Psoas muscle (tissue), 8 donors: ENCODE data around the gene SAMMSON. TPM values are rescaled to one million over a fixed set of nuclear protein-coding genes. Genes with fewer than 3 reads are reported as not detected.

Experiments
- ATAC-seq, 4 donors: fragments of 200-7000 bp; cut with Tn5 transposase; one replicate each; pipeline ENCODE4 v1.9.1; 2020; ENCODE audit warnings: moderate library complexity in 3 of 4, mild to moderate bottlenecking in 2 of 4
- DNase-seq, 2 donors: peaks; one replicate each; pipeline ENCODE4 v3.0.0-alpha.2; 2020
- H3K27ac ChIP-seq: fragments of 200-600 bp; one replicate; pipeline ENCODE4 v1.8.0; 2022
- H3K27me3 ChIP-seq, 3 donors: fragments of 200-600 bp in 1 of 3; one replicate each; pipeline versions ENCODE4 v1.6.1 to v1.8.0; 2013 to 2022; ENCODE audit warnings: low read length in 2 of 3, mild to moderate bottlenecking in 2 of 3, moderate library complexity in 1 of 3; ENCODE audit not compliant: insufficient read depth in 3 of 3
- H3K36me3 ChIP-seq, 2 donors: fragments of 200-600 bp in 1 of 2; one replicate each; pipeline versions ENCODE4 v1.6.1 to v1.8.0; 2013 to 2022; ENCODE audit warnings: low read depth in 1 of 2, mild to moderate bottlenecking in 1 of 2, moderate library complexity in 1 of 2; ENCODE audit not compliant: insufficient read depth in 1 of 2
- H3K4me1 ChIP-seq: fragments of 200-600 bp; one replicate; pipeline ENCODE4 v1.8.0; 2022
- H3K4me3 ChIP-seq: fragments of 200-600 bp; one replicate; pipeline ENCODE4 v1.8.0; 2022; ENCODE audit warnings: mild to moderate bottlenecking
- H3K9me3 ChIP-seq: fragments of 200-600 bp; one replicate; pipeline ENCODE4 v1.8.0; 2022
- CTCF ChIP-seq: fragments of 200-600 bp; IDR thresholded peaks from one replicate; pipeline ENCODE4 v1.8.0; 2022; ENCODE audit warnings: antibody characterized with exemption
- WGBS, 3 donors: extraction: QIAGEN DNeasy Blood & Tissue Kit; methylation state at CpG; one replicate each; pipeline versions ENCODE4 v1.1.6 to v1.1.7; 2013; 5-methylcytosine and 5-hydroxymethylcytosine counted together
- intact Hi-C, 2 donors: fragments of 100-400 bp; cut with DNase I; formaldehyde crosslinking; loops; one replicate each; pipeline versions ENCODE4 v1.11.0 to v1.14.2; 2022
- polyA plus RNA-seq, 3 donors: library from polyadenylated mRNA; stranded (reverse); fragments of 200-250 nt; gene quantifications; one replicate each; pipeline ENCODE4 v1.2.3, GENCODE V29; 2013
- total RNA-seq, 4 donors: library from RNA; stranded (reverse); fragmentation: NEBNext Ultra II Directional in 2 of 4; extraction: Animal tissue kit (Norgen Biotek cat#: 25700) in 2 of 4; gene quantifications; one replicate each; pipeline versions ENCODE4 v1.2.1 to v1.2.4, GENCODE V29; 2021 to 2023
- donor health status: healthy with polysubstance abuse.
- donor health status: DM: no; HTN: no; CAD: no; lungs with moderate emphysema.
- donor health status: Bipolar disorder and iron deficiency.
- donor health status: healthy.
- donor health status: DM: yes; HTN: yes; CAD: no.
- donor health status: DM: no; HTN: no; CAD: no.
- donor health status: DM: no; HTN: no; CAD: no.
- donor health status: DM: yes; HTN: yes; CAD: no.

Gene SAMMSON
- total and polyA plus RNA-seq, 7 donors: not detected

GRCh38 chr3:69994919-69995318 lies 4.6 kb upstream of the SAMMSON start:
- TF ChIP-seq CTCF: no peak
- H3K4me3 ChIP-seq: no peak overlapping the region
- H3K27me3 ChIP-seq: peaks cover 0 to 3% (median 0%) of the 10 kb centered on the region in 3 donors
- H3K4me1 ChIP-seq: no peaks in the 10 kb centered on the region
- no peaks in the 10 kb centered on the region for H3K36me3 ChIP-seq
- 75 to 80% (median 78%) methylated on average over 3 of the region's 3 CpGs for WGBS, 3 donors
- H3K27ac ChIP-seq: no peak overlapping the region
- DNase-seq (no peak), ATAC-seq (no peak)
- intact Hi-C loops: no loop called here
- H3K9me3 ChIP-seq: no peaks in the 10 kb centered on the region

GRCh38 chr3:69997631-69998307 lies 1.8 kb upstream of the SAMMSON start:
- DNase-seq (no peak), ATAC-seq (no peak)
- no peaks in the 10 kb centered on the region for H3K9me3 ChIP-seq
- intact Hi-C loops: no loop called here
- no peak overlapping the region for H3K4me3 ChIP-seq
- H3K36me3 ChIP-seq: no peaks in the 10 kb centered on the region
- no peaks in the 10 kb centered on the region for H3K4me1 ChIP-seq
- WGBS, 3 donors: 36 to 40% (median 38%) methylated on average over 3 of the region's 3 CpGs
- TF ChIP-seq CTCF: no peak
- H3K27ac ChIP-seq: no peak overlapping the region
- peaks cover 0 to 3% (median 0%) of the 10 kb centered on the region in 3 donors for H3K27me3 ChIP-seq

GRCh38 chr3:69998759-69999139 lies 784 bp upstream of the SAMMSON start:
- WGBS, 3 donors: 12 to 21% (median 14%) methylated on average over 3 of the region's 3 CpGs
- DNase-seq (no peak), ATAC-seq (no peak)
- no peaks in the 10 kb centered on the region for H3K4me1 ChIP-seq
- TF ChIP-seq CTCF: no peak
- H3K27me3 ChIP-seq: peaks cover 0 to 3% (median 0%) of the 10 kb centered on the region in 3 donors
- intact Hi-C loops: no loop called here
- H3K27ac ChIP-seq: no peak overlapping the region
- H3K4me3 ChIP-seq: no peak overlapping the region
- no peaks in the 10 kb centered on the region for H3K36me3 ChIP-seq
- H3K9me3 ChIP-seq: no peaks in the 10 kb centered on the region

- no peak for TF ChIP-seq CTCF
- H3K4me1 ChIP-seq: no peaks in the 10 kb centered on the region
- WGBS, 3 donors: 88 to 91% (median 89%) methylated on average over 15 of the region's 15 CpGs
- intact Hi-C loops: no loop called here
- DNase-seq (no peak), ATAC-seq (no peak)
- H3K27me3 ChIP-seq: peaks cover 0 to 3% (median 0%) of the 10 kb centered on the region in 3 donors
- H3K36me3 ChIP-seq: no peaks in the 10 kb centered on the region
- H3K9me3 ChIP-seq: no peaks in the 10 kb centered on the region
- no peak overlapping the region for H3K4me3 ChIP-seq
- H3K27ac ChIP-seq: no peak overlapping the region
These were observed 486 bp downstream of the SAMMSON start for GRCh38 chr3:70000028-70000410.

- ATAC-seq (no peak), DNase-seq (no peak)
- 39 to 57% (median 39%) methylated on average over 4 of the region's 4 CpGs for WGBS, 3 donors
These were observed 1.1 kb downstream of the SAMMSON start for GRCh38 chr3:70000563-70001081.

More at GRCh38 chr3:70000563-70001081, 1.1 kb downstream of the SAMMSON start:
- Histone ChIP-seq H3K27me3 (peaks cover 0 to 3% (median 0%) of the 10 kb centered on the region in 3 donors), H3K27ac (no peak overlapping the region), H3K9me3 (no peaks in the 10 kb centered on the region), H3K4me1 (no peaks in the 10 kb centered on the region), H3K4me3 (no peak overlapping the region), H3K36me3 (no peaks in the 10 kb centered on the region)
- intact Hi-C loops: no loop called here
- no peak for TF ChIP-seq CTCF
